GM23248 (cell line): ENCODE measurements around the gene C2orf72.

Experiments used
- EZH2 ChIP-seq: fragments of 200-600 bp; sonication (generic); IDR thresholded peaks from 2 replicates; pipeline ENCODE4 v1.6.1; 2018; ENCODE audit warnings: antibody characterized with exemption, mild to moderate bottlenecking; ENCODE audit not compliant: insufficient read depth, poor library complexity, severe bottlenecking
- EZH2phosphoT487 ChIP-seq: fragments of 200-600 bp; sonication (generic); IDR thresholded peaks from 2 replicates; pipeline ENCODE4 v1.6.1; 2018; ENCODE audit warnings: antibody characterized with exemption, moderate library complexity, mild to moderate bottlenecking, low read depth; ENCODE audit not compliant: insufficient read depth

- TF ChIP-seq EZH2 = no peak
- TF ChIP-seq EZH2phosphoT487 = no peak
Observed at GRCh38 chr2:231001921-231002320, 35.4 kb upstream of the C2orf72 start.
